ENCODE results near the gene ARRDC4. TPM values are rescaled to one million over a fixed set of nuclear protein-coding genes. Genes with fewer than 3 reads are reported as not detected.

The ARRDC4 gene
- total and polyA plus RNA-seq, 2 of the 4 experiments (the other 2 are of a cell fraction) = 5.3 to 9.1 TPM

DNA sequence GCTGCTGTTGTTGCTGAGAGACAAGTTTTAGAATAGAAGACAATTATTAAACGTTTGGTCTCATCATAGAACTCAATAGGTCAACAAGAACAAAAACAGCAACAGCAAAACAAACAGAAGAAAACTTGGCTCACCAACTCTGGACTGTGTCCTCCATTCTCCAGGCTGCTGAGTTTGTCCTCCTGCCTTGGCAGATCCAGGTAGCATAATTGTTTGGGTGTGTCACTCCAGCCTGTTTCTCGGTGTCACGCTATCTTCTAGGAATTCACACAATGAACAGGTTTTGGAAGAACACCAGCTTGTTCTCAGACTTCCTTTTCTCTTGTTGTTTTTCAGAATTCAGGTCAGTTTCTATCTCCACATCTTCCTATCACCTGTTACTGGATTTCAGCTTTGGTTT, 34.7 kb downstream of the ARRDC4 start:
- no peak overlapping the region for H3K27ac ChIP-seq (ENCODE audit: insufficient read depth, low read length)
- H2BK5ac ChIP-seq (ENCODE audit: low read depth, low read length, poor library complexity, severe bottlenecking) = no peak overlapping the region
- dilution Hi-C loops (cut with HindIII; ENCODE audit: low sequenced_read_pairs, unreplicated experiment) (no loop called here), intact Hi-C loops (cut with micrococcal nuclease) (no loop called here), in situ Hi-C loops (cut with MboI; ENCODE audit: low sequenced_read_pairs) (no loop called here)
- no peaks in the 10 kb centered on the region for H3K27me3 ChIP-seq (ENCODE audit: control insufficient read depth, insufficient read depth, low read length)
- no peak overlapping the region for H3K18ac ChIP-seq (ENCODE audit: low read depth, low read length)
- H3K23ac ChIP-seq (ENCODE audit: low read depth, low read length) = no peak overlapping the region
- no peak overlapping the region for H3K9ac ChIP-seq (ENCODE audit: low read depth, low read length)
- no peaks in the 10 kb centered on the region; the same call in 1 of the 2 replicates for H3K9me3 ChIP-seq (ENCODE audit: control insufficient read depth, insufficient read depth, low read length)
- no peak overlapping the region for H2AK5ac ChIP-seq (ENCODE audit: low read depth, low read length)
- H2AFZ ChIP-seq (replicated peaks; ENCODE audit: low read length, poor library complexity) = no peak overlapping the region
- H3K56ac ChIP-seq (ENCODE audit: extremely low read depth, insufficient read depth, low read length) = no peak overlapping the region
- TF ChIP-seq, protein P1, sequence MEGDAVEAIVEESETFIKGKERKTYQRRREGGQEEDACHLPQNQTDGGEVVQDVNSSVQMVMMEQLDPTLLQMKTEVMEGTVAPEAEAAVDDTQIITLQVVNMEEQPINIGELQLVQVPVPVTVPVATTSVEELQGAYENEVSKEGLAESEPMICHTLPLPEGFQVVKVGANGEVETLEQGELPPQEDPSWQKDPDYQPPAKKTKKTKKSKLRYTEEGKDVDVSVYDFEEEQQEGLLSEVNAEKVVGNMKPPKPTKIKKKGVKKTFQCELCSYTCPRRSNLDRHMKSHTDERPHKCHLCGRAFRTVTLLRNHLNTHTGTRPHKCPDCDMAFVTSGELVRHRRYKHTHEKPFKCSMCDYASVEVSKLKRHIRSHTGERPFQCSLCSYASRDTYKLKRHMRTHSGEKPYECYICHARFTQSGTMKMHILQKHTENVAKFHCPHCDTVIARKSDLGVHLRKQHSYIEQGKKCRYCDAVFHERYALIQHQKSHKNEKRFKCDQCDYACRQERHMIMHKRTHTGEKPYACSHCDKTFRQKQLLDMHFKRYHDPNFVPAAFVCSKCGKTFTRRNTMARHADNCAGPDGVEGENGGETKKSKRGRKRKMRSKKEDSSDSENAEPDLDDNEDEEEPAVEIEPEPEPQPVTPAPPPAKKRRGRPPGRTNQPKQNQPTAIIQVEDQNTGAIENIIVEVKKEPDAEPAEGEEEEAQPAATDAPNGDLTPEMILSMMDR (conservative IDR thresholded peaks at IDR 0.05; ENCODE audit: low read depth, low read length) = no peak
- TF ChIP-seq RAD21 (IDR thresholded peaks at IDR 0.05; ENCODE audit: low read length) = no peak
- TF ChIP-seq RCOR1 (IDR thresholded peaks at IDR 0.05; ENCODE audit: insufficient replicate concordance, low read length) = no peak
- TF ChIP-seq, protein P2, sequence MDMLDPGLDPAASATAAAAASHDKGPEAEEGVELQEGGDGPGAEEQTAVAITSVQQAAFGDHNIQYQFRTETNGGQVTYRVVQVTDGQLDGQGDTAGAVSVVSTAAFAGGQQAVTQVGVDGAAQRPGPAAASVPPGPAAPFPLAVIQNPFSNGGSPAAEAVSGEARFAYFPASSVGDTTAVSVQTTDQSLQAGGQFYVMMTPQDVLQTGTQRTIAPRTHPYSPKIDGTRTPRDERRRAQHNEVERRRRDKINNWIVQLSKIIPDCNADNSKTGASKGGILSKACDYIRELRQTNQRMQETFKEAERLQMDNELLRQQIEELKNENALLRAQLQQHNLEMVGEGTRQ (IDR thresholded peaks at IDR 0.05; ENCODE audit: low read depth, low read length) = no peak
- no peak for TF ChIP-seq CHD1 (IDR thresholded peaks at IDR 0.05; ENCODE audit: low read depth, low read length)
- no peak for TF ChIP-seq BHLHE40 (IDR thresholded peaks at IDR 0.05; ENCODE audit: low read depth, low read length)
- TF ChIP-seq, protein P3, sequence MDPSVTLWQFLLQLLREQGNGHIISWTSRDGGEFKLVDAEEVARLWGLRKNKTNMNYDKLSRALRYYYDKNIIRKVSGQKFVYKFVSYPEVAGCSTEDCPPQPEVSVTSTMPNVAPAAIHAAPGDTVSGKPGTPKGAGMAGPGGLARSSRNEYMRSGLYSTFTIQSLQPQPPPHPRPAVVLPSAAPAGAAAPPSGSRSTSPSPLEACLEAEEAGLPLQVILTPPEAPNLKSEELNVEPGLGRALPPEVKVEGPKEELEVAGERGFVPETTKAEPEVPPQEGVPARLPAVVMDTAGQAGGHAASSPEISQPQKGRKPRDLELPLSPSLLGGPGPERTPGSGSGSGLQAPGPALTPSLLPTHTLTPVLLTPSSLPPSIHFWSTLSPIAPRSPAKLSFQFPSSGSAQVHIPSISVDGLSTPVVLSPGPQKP (IDR thresholded peaks at IDR 0.05; ENCODE audit: borderline replicate concordance, low read depth, low read length) = no peak
- no peak for TF ChIP-seq SMC3 (IDR thresholded peaks at IDR 0.05; ENCODE audit: low read depth, low read length)
- no peak for TF ChIP-seq NFE2L2 (IDR thresholded peaks at IDR 0.05; ENCODE audit: low read depth, low read length)
- no peak for TF ChIP-seq MAZ (IDR thresholded peaks at IDR 0.05; ENCODE audit: borderline replicate concordance, low read depth, low read length)
- no peak for TF ChIP-seq CEBPB (IDR thresholded peaks at IDR 0.05; ENCODE audit: low read depth, low read length)
- no peak for TF ChIP-seq FOS (IDR thresholded peaks at IDR 0.05; ENCODE audit: low read depth, low read length)
- no peak for TF ChIP-seq MXI1 (IDR thresholded peaks at IDR 0.05; ENCODE audit: borderline replicate concordance, low read depth, low read length)
- TF ChIP-seq MAFK (IDR thresholded peaks at IDR 0.05; ENCODE audit: low read depth, low read length) = no peak
- TF ChIP-seq RFX5 (IDR thresholded peaks at IDR 0.05; ENCODE audit: low read depth, low read length) = no peak
- no peak for TF ChIP-seq POLR2A (IDR thresholded peaks at IDR 0.05; ENCODE audit: low read depth, low read length)
- DNase-seq = no peak
- H3K36me3 ChIP-seq (ENCODE audit: control insufficient read depth, insufficient read depth, low read length) = no peaks in the 10 kb centered on the region
- H4K8ac ChIP-seq (ENCODE audit: low read depth in 2 of 2, low read length in 2 of 2) = no peak overlapping the region
- ChIA-PET POLR2A (ENCODE audit: unreplicated experiment) (no interaction called here), CTCF (interaction anchor here (0.6 to 1.4 kb wide), 2 partner anchors 43 to 90 kb away, joined by 4 read pairs; no protein-coding TSS in a partner anchor)
- H3K14ac ChIP-seq (replicated peaks; ENCODE audit: low read depth, low read length) = no peak overlapping the region
- no peaks in the 10 kb centered on the region for H4K20me1 ChIP-seq (ENCODE audit: insufficient read depth, low read length)
- no peak overlapping the region for H2BK15ac ChIP-seq (ENCODE audit: low read depth, low read length)
- no peaks in the 10 kb centered on the region for H3K79me1 ChIP-seq (ENCODE audit: low read depth in 1 of 2, low read length in 2 of 2)
- H3K4me3 ChIP-seq (ENCODE audit: insufficient read depth, low read depth, low read length) = no peak overlapping the region
- BruUV-seq (replicated peaks) = no TSS peak
- no peaks in the 10 kb centered on the region for H3K4me1 ChIP-seq (ENCODE audit: control insufficient read depth, insufficient read depth, low read length)
- H2BK120ac ChIP-seq (ENCODE audit: low read depth, low read length) = no peak overlapping the region
- H3K9me1 ChIP-seq (ENCODE audit: insufficient read depth, low read length) = no peaks in the 10 kb centered on the region
- no peak overlapping the region for H4K5ac ChIP-seq (ENCODE audit: low read depth, low read length)
- H3K4ac ChIP-seq (ENCODE audit: low read depth, low read length) = no peak overlapping the region
- no CpG with 5 or more reads among the region's 3 CpGs for WGBS, 2 experiments (ENCODE audit: extremely low coverage in 2 of 2, insufficient read length in 1 of 2)
- no peak overlapping the region for H2AK9ac ChIP-seq (replicated peaks; ENCODE audit: low read depth, low read length, poor library complexity)
- no peak overlapping the region for H3K4me2 ChIP-seq (ENCODE audit: low read depth, low read length)
- no peak overlapping the region for H4K91ac ChIP-seq (ENCODE audit: insufficient read depth, low read depth, low read length)
- ATAC-seq (ENCODE audit: low read depth) = no peak
- no peak overlapping the region for H2BK20ac ChIP-seq (ENCODE audit: low read depth, low read length)

All from IMR-90 (cell line).